GM21717 (cell line): ENCODE measurements around the gene PSMC1.
A peak's percentile ranks its signal among the peaks of the same experiment; 100 is the strongest.
"Not testable (repeated sequence)": the region's sequence is repeated elsewhere in the genome, so short reads cannot be mapped to it uniquely, and the experiment has no call there.

Experiments
- ATAC-seq: cut with Tn5 transposase; IDR thresholded peaks from one replicate; pipeline ENCODE4 v1.9.1; 2021; ENCODE audit warnings: mild to moderate bottlenecking, moderate library complexity; ENCODE audit not compliant: unreplicated experiment

PSMC1 gene

GRCh38 chr14:90256354-90257131 lies at the start of gene PSMC1:
TSS of gene PSMC1 (plus strand) at chr14:90256553. CDS start at chr14:90256598, 45 bp downstream.
- peak; percentile 94 for ATAC-seq

- ATAC-seq = no peak
Observed at GRCh38 chr14:90213099-90213748, 43.1 kb upstream of the PSMC1 start.

DNA sequence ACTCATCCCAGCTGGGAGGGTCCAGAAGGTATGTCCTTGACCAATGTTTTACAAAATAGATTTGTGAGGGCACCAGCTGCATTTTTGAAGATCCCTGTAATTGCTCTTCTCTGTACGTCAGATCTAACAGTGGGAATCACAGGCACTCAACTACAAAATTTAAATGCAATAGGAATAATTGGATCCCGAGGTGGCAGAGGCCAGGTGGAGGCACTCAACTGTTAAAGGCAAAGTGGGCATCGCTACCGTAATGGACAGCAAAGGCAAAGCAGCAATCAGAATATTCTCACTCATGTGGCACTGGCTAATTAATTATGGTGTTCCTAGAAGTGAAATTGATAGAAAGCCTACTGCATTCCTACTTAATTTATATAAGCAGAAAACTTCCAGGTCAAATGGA lies 27.9 kb upstream of the PSMC1 start:
- no peak for ATAC-seq

GRCh38 chr14:90229942-90230341 lies 26.4 kb upstream of the PSMC1 start:
- not testable (repeated sequence) for ATAC-seq

GRCh38 chr14:90235179-90235976 lies 21.0 kb upstream of the PSMC1 start:
- ATAC-seq = peak; percentile 64

GRCh38 chr14:90239139-90239538 lies 17.2 kb upstream of the PSMC1 start:
- no peak for ATAC-seq

GRCh38 chr14:90242444-90242843 lies 13.9 kb upstream of the PSMC1 start:
- ATAC-seq = no peak

DNA sequence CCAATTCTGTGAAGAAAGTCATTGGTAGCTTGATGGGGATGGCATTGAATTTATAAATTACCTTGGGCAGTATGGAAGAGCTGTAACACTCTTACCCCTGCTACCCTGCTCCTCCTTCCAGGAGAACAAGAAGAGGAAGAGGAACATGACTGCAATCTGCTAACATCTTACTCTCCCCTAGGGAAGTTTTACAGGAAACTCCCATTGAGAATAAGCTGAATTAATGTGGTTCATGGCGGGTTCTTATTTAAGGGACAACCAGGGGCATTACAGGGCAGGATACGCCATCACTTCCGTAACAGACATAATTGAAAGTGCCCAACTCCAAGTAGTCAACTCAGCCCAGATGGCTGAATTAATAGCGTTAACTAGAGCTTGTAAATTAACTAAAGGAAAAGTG lies 9.4 kb upstream of the PSMC1 start:
- ATAC-seq = no peak

DNA sequence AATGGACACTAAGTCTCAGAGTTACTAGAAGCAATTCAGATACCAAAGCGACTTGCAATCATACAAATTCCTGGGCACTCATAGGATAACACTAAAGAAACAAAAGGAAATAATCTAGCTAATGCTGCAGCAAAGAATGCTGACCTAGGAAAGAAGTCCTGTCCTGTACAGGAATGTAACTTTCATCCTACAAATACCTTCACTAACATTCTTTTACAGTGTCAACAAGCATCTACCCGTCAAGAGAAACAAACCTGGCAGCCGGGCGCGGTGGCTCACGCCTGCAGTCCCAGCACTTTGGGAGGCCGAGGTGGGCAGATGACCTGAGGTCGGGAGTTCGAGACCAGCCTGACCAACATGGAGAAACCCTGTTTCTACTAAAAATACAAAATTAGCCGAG lies 8.9 kb upstream of the PSMC1 start:
- ATAC-seq = not testable (repeated sequence)

DNA sequence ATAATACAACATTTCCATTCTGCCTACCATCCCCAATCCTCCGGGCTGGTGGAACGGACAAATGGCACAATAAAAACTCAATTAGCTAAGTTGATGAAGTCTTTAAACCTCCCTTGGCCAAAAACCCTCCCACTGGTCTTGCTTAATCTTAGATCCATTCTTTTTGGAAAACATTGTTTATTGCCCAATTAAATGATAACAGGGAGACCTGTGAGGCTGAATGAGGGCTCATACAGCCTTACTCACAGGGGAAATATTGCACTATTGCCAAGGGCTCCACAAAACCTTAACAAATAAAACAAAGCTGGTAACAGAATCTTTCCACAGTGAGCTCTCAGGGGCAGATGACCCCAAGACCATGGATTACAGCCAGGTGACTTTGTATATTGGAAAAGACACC lies 7.8 kb upstream of the PSMC1 start:
- ATAC-seq = no peak

- no peak for ATAC-seq
Observed at GRCh38 chr14:90253826-90254225, 2.5 kb upstream of the PSMC1 start.

GRCh38 chr14:90255871-90256270 lies 482 bp upstream of the PSMC1 start:
- ATAC-seq = no peak

GRCh38 chr14:90263748-90264449 lies 7.5 kb downstream of the PSMC1 start:
- ATAC-seq = no peak

DNA sequence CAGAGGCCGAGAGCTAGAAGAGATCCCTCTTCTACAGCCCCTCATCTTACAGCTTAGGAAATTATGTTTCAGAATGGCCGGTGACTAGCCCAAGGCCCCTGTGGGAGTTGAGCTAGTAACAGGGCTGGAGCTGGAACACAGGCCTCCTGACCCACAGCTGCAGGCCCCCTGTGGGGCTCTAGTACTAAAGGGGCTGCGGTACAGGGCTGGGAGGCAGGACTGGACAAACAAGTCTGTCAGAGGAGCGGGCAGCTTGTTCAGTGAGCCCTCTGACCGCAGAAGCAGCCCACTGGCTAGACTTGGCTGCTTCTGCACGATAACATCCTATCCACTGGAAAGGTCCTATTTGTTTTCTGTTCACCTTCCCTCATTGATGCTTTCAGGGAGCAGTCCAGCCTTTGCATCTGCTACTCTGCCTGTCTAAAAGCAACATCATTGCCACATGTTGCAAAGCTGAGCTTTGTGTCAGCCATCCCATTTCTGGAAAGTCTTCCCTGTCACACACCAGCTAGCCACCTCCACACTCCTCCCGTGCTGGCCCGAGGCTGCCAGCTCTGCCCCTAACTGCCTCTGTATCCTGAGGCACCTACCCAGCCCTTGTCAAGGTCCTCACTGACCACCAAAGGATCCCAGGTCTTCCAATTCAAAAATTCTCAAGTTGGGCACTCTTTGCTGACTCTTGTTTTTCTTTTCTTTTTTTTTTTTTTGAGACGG lies 10.2 kb downstream of the PSMC1 start:
- no peak for ATAC-seq

- ATAC-seq = no peak
Observed at GRCh38 chr14:90268420-90268819, 12.1 kb downstream of the PSMC1 start.

DNA sequence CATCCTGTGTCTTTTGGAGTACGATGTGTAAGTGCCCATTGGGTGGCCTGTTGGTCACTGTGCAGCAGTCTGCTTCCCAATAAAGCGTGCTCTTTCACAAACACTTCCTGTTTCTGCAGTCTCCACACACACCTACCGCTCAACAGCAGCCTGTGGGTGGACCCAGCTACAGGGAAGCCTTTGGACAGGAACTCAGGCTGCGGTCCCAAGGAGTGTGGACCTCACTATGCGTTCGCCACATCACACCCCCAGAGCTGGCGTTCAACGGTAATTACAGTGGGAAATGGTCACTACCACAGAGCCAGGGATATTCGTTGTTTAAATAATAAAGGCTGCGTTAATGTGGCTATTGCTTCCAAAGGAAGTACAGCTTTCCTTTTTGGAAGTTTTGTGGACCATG lies 16.2 kb downstream of the PSMC1 start:
- ATAC-seq = no peak

DNA sequence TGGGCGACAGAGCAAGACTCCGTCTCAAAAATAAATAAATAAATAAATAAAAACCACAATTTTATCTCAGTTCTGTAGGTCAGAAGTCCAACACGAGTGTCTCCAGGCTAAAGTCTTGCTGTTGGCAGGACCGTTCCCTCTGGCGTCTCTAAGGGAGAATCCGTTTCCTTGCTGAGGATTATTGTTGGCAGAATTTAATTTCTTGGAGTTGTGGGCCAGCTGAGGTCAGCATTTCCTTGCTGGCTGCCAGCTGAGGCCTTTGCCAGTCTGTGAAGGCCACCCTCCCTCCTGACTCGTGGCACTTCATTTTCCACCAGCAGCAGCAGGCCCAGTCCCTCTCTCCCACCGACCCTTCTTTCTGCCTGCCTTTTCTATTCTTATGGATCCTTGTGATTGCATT lies 17.2 kb downstream of the PSMC1 start:
- no peak for ATAC-seq

DNA sequence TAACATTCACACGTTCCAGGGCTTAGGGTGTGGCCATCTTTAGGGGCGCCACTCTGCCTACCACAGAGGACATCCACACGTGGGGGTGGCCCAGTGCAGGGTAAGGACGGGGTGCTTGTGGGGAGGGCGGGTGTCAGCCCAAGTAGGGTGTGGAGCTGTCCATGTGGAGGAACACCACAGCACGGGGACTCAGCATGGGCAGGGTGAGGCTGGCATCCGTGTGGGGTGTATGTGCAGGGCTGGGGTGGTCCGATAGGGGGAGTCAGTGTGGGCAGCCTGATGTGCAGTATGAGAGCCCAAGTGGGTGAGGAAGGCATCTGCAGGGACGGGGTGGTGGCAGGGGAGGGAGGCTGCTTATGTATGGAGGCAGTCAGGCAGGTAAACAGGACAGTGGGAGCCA lies 17.7 kb downstream of the PSMC1 start:
- ATAC-seq = no peak

- no peak for ATAC-seq
Observed at GRCh38 chr14:90274808-90275457, 18.6 kb downstream of the PSMC1 start.

DNA sequence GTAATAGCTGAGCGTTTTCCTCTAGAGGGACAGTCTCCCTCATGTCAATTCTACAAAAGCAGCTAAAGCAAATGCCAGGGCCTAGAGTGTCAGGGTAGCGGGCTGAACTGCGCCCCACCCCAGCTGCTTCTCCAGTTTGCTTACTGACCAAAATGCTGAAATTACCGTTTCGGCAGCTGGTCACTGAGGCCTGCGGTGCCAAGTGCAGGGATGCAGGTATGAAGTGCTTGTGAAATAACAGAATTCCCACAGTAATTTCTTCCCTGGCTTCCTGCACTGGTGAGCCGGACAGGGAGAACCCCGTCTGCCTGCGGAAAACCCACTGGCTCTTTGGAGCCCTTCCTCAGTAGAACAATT lies 19.1 kb downstream of the PSMC1 start:
- ATAC-seq = no peak
